HG03045 (cell line): ENCODE results near the gene CHML.

Experiments
- ATAC-seq: cut with Tn5 transposase; IDR thresholded peaks from one replicate; pipeline ENCODE4 v1.9.1; 2021; ENCODE audit warnings: mild to moderate bottlenecking, moderate library complexity; ENCODE audit not compliant: unreplicated experiment

Gene CHML

GRCh38 chr1:241624935-241625334, 15.2 kb downstream of the CHML start:
- no peak for ATAC-seq

DNA sequence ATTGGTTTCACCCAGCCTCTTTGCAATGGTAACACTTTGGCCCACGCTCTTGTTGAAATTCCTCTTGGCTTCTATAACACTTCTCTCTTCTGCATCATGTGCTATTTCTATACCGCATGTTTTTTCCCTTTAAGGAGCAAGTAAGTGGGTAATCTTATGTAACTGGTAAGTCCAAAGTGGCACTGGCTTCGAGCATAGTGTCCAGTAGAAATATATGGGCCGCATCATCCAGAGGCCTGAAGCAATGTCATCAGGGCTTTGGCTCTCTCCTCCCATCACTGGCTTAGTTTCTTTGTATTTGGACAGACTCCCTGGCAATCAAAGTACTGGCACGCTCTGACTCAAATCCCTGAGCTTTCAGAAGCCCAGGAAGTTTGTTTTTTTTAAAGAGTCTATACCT, 17.5 kb downstream of the CHML start:
- no peak for ATAC-seq

DNA sequence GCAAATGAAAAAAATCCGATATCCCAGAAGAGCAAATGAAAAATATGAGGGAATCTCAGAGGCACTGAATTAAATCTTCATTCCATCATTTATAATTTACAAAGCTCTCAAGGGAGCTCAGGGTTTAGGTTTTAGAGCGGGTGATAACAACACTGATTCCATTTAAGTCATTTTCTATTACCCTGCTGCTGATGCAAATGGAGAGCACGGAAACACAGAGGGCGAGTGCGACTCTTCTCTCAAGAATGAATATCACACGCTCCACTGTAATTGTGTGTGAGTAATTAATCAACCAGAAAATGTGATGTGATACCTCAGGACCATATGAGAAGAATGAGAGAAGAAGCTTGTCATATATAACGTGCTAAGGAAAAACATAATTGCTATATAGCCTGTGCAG, 22.7 kb downstream of the CHML start:
- ATAC-seq: no peak

DNA sequence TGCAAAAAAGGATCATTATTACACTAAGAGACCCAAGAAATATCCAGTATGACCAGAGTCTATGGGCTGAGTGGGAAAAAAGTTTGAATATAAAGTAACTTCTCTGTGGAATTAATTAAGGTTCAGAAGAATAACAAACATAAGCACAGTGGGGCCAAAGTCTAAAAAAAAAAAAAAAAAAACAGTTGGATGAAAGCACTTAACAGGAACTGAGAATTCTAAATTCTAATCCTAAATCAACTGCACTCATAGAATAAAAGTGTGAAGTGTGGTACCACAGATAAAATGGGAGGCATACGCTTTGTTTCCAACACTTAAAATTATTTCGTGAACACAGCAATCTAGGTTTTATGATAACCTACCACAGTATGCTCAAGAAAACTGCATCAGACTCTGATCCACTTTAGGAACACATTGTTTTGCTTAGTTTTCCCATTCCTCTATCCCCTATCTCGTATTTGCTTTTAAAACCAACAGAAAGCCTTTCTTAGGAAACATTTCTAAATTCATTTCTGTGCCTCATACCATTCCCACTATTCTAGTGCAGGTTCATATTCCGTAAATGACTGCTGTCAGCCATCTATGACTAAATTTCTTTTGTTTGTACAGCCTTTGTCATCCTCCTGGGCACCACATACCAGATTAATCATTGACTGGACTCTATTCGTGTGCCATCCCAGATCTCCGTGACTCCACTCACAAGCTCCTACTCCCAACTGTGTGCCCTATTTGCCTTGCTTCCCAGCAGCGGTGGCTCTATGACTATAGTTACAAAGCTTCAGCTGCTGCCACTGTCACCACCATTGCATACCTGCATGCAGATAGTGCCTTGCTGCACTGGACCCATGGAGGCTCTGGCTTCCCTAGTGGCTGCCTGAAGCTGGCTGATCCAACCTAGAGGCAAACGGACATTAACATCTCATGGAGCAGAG, 24.9 kb downstream of the CHML start:
- no peak for ATAC-seq

DNA sequence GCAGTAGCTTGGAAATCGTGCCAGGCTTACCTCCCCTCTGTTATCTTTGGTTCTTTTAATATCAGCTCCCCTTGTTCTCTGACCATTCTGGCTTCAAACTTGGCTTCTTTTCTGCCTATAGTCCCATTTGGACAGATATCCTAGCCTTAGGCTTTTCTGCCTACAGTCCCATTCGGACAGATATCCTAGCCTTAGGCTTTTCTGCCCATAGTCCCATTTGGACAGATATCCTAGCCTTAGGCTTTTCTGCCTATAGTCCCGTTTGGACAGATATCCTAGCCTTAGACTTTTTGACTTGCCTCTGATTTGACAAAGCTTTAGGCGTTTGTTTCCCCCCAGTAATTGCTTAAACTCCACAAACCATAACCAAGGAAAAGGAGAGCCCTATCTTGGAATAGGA, 25.6 kb downstream of the CHML start:
- no peak for ATAC-seq

DNA sequence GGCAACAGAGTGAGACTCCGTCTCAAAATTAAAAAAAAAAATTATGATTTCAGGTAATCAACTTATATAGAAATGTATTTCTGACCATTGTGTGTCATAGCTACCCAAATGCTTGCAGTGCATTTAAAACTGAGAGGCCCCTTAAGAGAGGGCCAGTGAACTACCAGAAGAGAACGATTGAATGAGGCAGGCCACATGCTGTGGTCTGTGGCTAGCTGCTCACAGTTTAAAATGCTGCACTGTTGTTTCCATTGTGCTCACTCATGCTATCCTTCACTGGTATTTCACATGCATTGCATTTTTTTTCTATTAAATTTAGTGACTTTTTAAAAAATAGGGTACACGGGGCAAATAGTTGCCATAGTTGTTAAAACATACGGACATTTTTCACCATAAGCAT, 26.0 kb downstream of the CHML start:
- ATAC-seq: no peak

DNA sequence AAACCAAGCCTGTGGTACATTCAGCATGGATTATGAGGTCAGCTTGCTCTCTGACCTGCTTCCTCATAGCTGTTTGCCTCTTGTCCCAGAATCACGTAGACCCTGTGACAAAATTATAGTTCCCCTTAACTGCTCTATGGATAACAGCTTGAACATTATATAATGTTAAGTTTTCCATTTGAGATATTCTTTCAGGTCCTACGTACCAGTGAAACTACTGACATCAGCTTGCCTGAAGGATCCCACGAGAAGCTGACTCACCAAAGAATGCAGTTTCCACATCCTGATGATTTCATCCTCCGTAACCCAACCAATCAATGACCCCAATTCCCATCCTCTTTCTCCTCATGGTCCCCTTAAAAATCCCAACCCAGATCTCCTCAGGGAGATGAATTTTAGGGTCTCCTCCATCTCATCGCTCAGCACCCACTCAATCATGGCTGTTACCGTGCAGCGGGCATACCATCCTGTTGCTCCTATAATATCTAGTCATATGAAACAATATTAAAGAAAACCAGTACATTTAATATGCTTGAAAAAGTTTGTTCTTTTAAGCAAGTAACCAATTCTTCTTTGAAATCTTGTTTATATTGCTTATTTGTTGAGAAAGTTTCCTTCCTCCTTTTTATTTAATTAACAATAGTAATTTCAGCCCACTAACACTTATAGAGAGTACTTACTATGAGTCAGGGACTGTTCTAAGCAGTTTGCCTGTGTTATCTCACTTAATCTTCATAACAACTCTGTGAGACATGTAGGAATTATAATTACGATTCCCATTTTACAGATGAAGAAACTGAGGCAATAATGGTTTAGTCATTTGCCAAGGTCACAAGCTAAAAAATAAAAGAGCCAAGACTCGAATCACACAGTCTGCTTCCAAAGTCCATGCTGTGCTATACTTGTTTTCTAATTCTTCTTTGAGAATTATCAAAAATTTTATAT, 27.4 kb downstream of the CHML start:
- no peak for ATAC-seq

- ATAC-seq: no peak
These were observed 28.4 kb downstream of the CHML start for GRCh38 chr1:241611736-241612135.

GRCh38 chr1:241611063-241611462, 29.1 kb downstream of the CHML start:
- ATAC-seq: peak; percentile 89

- no peak for ATAC-seq
These were observed 29.9 kb downstream of the CHML start for GRCh38 chr1:241610056-241610815.

DNA sequence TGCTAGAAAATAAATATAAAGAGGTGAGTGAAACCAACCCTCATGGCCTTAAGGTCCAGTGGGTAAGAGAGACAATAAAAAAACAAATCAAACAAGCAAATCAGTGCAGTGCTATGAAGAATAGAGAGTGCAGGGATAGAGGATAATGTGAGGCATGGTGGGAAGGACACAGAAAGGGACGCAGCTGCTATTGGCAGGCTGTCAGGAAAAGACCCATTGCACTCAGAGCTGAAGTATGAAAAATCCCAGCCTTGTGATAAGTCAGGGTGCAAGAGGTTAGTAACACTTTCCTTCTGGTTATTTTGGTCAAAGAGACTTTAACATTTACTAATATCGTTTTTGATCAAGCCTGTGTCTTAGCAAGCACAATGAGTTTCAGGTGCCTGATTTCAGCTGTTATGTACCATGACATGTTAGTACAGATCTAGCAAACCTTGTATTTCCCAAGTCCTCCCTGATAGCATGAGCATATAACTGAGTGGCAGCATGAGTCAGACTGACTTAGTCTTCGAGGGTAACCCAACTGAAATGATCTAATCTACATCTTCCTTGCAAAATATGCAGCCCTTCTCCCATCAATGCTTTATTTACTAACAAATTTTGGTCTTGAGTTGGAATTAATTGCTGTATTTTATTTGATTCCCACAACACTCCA, 31.7 kb downstream of the CHML start:
- no peak for ATAC-seq

DNA sequence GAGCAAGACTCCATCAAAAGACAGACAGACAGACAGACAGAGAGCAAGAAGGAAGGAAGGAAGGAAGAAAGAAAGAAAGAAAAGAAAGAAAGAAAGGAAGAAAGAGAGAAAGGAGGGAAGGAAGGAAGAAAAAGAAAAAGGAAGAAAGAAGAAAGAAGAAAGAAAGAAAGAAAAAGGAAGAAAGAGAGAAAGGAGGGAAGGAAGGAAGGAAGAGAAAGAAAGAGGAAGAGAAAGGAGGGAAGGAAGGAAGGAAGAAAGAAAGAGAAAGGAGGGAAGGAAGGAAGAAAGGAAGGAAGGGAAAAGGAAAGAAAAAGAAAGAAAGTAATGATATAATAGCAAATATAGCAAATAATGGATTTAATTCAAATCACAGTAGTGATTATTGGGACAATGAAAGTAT, 32.7 kb downstream of the CHML start:
- no peak for ATAC-seq

GRCh38 chr1:241606544-241606943, 33.6 kb downstream of the CHML start:
- no peak for ATAC-seq

- no peak for ATAC-seq
These were observed 34.9 kb downstream of the CHML start for GRCh38 chr1:241605146-241605805.

DNA sequence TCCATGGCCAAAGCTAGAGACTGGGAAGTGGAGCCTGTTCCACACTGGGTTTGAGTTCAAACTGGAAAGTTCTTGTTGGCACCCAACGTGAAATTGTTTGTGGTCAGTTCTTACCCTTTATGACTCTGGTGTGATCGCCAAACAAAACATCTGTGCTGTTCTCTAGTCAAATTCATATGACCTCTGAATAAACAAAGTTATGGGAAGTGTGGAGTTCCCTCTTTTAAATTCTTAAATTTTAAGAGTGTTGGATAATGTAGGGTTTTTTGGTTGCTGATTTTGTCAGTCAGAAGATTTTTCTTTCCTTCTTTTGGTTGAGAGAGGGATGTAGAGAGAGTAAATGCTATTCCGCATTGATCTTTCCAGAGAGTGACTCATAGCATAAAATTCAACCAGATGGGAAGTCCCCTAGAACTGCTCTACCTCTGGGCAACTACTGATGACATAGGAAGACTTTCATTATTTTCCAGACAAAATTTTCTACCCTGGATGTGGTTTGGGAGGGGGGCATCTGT, 36.4 kb downstream of the CHML start:
- ATAC-seq: no peak

DNA sequence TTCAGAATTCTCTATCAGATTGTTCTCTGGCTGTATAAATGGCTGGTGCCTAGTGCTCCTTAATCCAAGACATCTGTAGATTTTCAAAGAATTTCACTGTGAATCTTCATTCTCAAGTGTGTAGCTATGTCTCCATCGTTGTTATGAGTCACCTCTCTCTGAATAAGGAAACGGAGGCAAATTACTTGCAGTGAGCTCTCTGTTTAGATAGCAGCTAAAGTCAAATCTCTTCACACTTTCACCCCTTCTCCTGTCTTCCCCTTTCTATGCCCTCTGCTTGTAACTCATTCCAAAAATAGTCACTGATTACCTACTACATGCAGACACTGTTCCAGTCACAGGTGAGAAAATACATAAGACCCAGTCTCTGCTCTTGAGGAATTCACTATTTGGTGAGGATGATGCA, 39.7 kb downstream of the CHML start:
- ATAC-seq: peak; percentile 82

DNA sequence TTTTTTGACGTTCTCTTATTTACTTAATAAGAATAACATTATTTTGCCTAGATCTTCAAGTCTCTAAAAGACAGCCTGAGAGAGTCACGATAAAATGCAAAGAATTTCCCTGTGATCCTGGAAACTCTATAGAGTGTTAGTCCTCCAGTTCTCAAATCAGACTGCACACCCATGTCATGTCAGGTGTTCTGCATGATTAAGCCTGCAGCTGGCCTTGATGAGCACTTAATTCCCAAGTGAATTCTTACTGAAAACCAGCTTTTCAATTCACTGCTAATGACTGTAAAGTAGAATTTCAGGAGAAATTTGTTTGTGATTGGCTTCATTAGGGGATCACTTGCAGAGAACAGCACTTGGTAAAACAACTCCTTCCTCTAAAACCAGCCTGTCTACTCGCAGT, 41.9 kb downstream of the CHML start:
- ATAC-seq: no peak

GRCh38 chr1:241596633-241597032, 43.5 kb downstream of the CHML start:
- no peak for ATAC-seq

- ATAC-seq: no peak
These were observed 47.0 kb downstream of the CHML start for GRCh38 chr1:241593186-241593585.
